GM12878 (cell line): Measurements from ENCODE around the gene PPP1R1B. TPM values are rescaled to one million over a fixed set of nuclear protein-coding genes. Genes with fewer than 3 reads are reported as not detected.

Source experiments
- ASH2L ChIP-seq: fragments of 300-600, 200-600 bp; sonication (generic); IDR thresholded peaks from 2 replicates; pipeline ENCODE4 v1.6.1; 2017; ENCODE audit warnings: low read depth, mild to moderate bottlenecking, borderline replicate concordance
- CBFB ChIP-seq: IDR thresholded peaks from 2 replicates; pipeline ENCODE4 v1.6.1; 2016; ENCODE audit warnings: antibody characterized with exemption, low read depth
- CHD1 ChIP-seq: IDR thresholded peaks from 2 replicates; pipeline ENCODE4 v1.6.1; 2012; ENCODE audit warnings: low read depth, low read length, improper control_type of control experiment
- EGR1 ChIP-seq, 2 experiments: IDR thresholded peaks; 1 replicate in 1 of 2; 2 replicates in 1 of 2; pipeline ENCODE4 v1.6.1; 2011 to 2012; ENCODE audit warnings: low read depth in 2 of 2, low read length in 2 of 2, borderline replicate concordance in 1 of 2, mild to moderate bottlenecking in 1 of 2, moderate library complexity in 1 of 2
- ESRRA ChIP-seq: IDR thresholded peaks from 2 replicates; pipeline ENCODE4 v1.6.1; 2012; ENCODE audit warnings: mild to moderate bottlenecking, low read length, improper control_type of control experiment
- ETV6 ChIP-seq, 2 experiments: fragments of 450-650 bp in 1 of 2; IDR thresholded peaks in 1 of 2; conservative IDR thresholded peaks in 1 of 2; 2 replicates each; pipeline ENCODE4 v1.6.1; 2014; ENCODE audit warnings: antibody characterized with exemption in 1 of 2, borderline replicate concordance in 1 of 2, low read depth in 1 of 2, mild to moderate bottlenecking in 1 of 2, moderate library complexity in 1 of 2
- FOS ChIP-seq: IDR thresholded peaks from 3 replicates; pipeline ENCODE4 v1.6.1; 2011; ENCODE audit warnings: borderline replicate concordance; ENCODE audit not compliant: insufficient read length; ENCODE audit errors: extremely low read depth
- FOXM1 ChIP-seq: IDR thresholded peaks from 2 replicates; pipeline ENCODE4 v1.6.1; 2012; ENCODE audit warnings: low read depth, mild to moderate bottlenecking, inconsistent platforms, low read length, moderate library complexity
- GATAD2B ChIP-seq: fragments of 450-650 bp; conservative IDR thresholded peaks from 2 replicates; pipeline ENCODE4 v1.6.1; 2017; ENCODE audit warnings: low read depth, mild to moderate bottlenecking, moderate library complexity
- HCFC1 ChIP-seq: fragments of 150-350 bp; IDR thresholded peaks from 2 replicates; pipeline ENCODE4 v1.6.1; 2014; ENCODE audit warnings: low read length
- IKZF1 ChIP-seq: fragments of 450-650 bp; conservative IDR thresholded peaks from 2 replicates; pipeline ENCODE4 v1.6.1; 2017; ENCODE audit warnings: antibody characterized with exemption, mild to moderate bottlenecking
- JUNB ChIP-seq: IDR thresholded peaks from 2 replicates; pipeline ENCODE4 v1.6.1; 2016; ENCODE audit warnings: antibody characterized with exemption, mild to moderate bottlenecking
- KLF5 ChIP-seq: fragments of 450-650 bp; IDR thresholded peaks from 2 replicates; pipeline ENCODE4 v1.6.1; 2014; ENCODE audit warnings: mild to moderate bottlenecking; ENCODE audit not compliant: partially characterized antibody
- LARP7 ChIP-seq: fragments of 450-650 bp; IDR thresholded peaks from 2 replicates; pipeline ENCODE4 v1.6.1; 2017; ENCODE audit warnings: mild to moderate bottlenecking
- MEF2A ChIP-seq: IDR thresholded peaks from 2 replicates; pipeline ENCODE4 v1.6.1; 2011; ENCODE audit warnings: low read depth, mild to moderate bottlenecking, low read length, moderate library complexity; ENCODE audit not compliant: insufficient read depth
- NFYB ChIP-seq: IDR thresholded peaks from 2 replicates; pipeline ENCODE4 v1.6.1; 2011; ENCODE audit warnings: low read depth, mild to moderate bottlenecking, low read length, improper control_type of control experiment, moderate library complexity; ENCODE audit not compliant: insufficient read depth
- PBX3 ChIP-seq: IDR thresholded peaks from 2 replicates; pipeline ENCODE4 v1.6.1; 2011; ENCODE audit warnings: mild to moderate bottlenecking, low read depth, low read length, moderate library complexity; ENCODE audit not compliant: insufficient replicate concordance
- PKNOX1 ChIP-seq: fragments of 450-650 bp; IDR thresholded peaks from 2 replicates; pipeline ENCODE4 v1.6.1; 2016; ENCODE audit warnings: mild to moderate bottlenecking
- POLR2A ChIP-seq: IDR thresholded peaks from 2 replicates; pipeline ENCODE4 v1.6.1; 2011; ENCODE audit warnings: low read depth, mild to moderate bottlenecking, low read length
- RAD51 ChIP-seq: fragments of 450-650 bp; IDR thresholded peaks from 2 replicates; pipeline ENCODE4 v1.6.1; 2016; ENCODE audit warnings: moderate library complexity, mild to moderate bottlenecking, inconsistent platforms
- REST ChIP-seq: IDR thresholded peaks from 2 replicates; pipeline ENCODE4 v1.6.1; 2012; ENCODE audit warnings: mild to moderate bottlenecking, low read depth, low read length
- SMAD5 ChIP-seq: IDR thresholded peaks from 2 replicates; pipeline ENCODE4 v1.6.1; 2016; ENCODE audit warnings: antibody characterized with exemption, low read depth
- SREBF1 ChIP-seq: IDR thresholded peaks from 2 replicates; pipeline ENCODE4 v1.6.1; 2012; ENCODE audit warnings: mild to moderate bottlenecking, low read length
- SUPT20H ChIP-seq: IDR thresholded peaks from 2 replicates; pipeline ENCODE4 v1.6.1; 2011; ENCODE audit warnings: low read depth, mild to moderate bottlenecking, low read length, moderate library complexity, borderline replicate concordance; ENCODE audit not compliant: control insufficient read depth
- TCF3 ChIP-seq: IDR thresholded peaks from 2 replicates; pipeline ENCODE4 v1.6.1; 2012; ENCODE audit warnings: low read depth, mild to moderate bottlenecking, low read length, borderline replicate concordance; ENCODE audit not compliant: insufficient read depth
- YY1 ChIP-seq: IDR thresholded peaks from 2 replicates; pipeline ENCODE4 v1.6.1; 2011; ENCODE audit warnings: low read depth, mild to moderate bottlenecking, low read length
- ZNF384 ChIP-seq: IDR thresholded peaks from 2 replicates; pipeline ENCODE4 v1.6.1; 2012; ENCODE audit warnings: low read depth, mild to moderate bottlenecking, low read length, improper control_type of control experiment, borderline replicate concordance
- ZNF622 ChIP-seq: fragments of 450-650 bp; IDR thresholded peaks from 2 replicates; pipeline ENCODE4 v1.6.1; 2017; ENCODE audit warnings: mild to moderate bottlenecking, inconsistent platforms
- polyA plus RNA-seq, 11 experiments: library from polyadenylated mRNA; depleted of rRNA in 4 of 11; unstranded in 6 of 11; stranded (reverse) in 5 of 11; fragments of >200 nt; fragmentation: Nextera tagmentation in 4 of 11; fragmentation: Illumina TruSeq in 1 of 11; extraction: Ambion mirVana in 4 of 11; extraction: Trizol in 1 of 11; gene quantifications; 1 replicate in 1 of 11; 2 replicates in 10 of 11; pipeline versions ENCODE4 v1.2.1 to v1.2.3, GENCODE V29; 2011 to 2016; ENCODE audit warnings: inconsistent platforms in 2 of 11, missing spikeins in 2 of 11, low read depth in 1 of 11
- total RNA-seq, 4 experiments: library from RNA; depleted of rRNA in 3 of 4; stranded (reverse); fragments of >200 nt in 3 of 4; fragmentation: Illumina TruSeq in 1 of 4; extraction: Trizol in 1 of 4; gene quantifications; 2 replicates each; pipeline versions ENCODE4 v1.2.1 to v1.2.3, GENCODE V29; 2013 to 2021

PPP1R1B gene
- total and polyA plus RNA-seq, 10 of the 15 experiments (the other 5 are each of a cell fraction or from before 2014, with no cell fraction given), result 0.08 TPM; not detected in 9

DNA sequence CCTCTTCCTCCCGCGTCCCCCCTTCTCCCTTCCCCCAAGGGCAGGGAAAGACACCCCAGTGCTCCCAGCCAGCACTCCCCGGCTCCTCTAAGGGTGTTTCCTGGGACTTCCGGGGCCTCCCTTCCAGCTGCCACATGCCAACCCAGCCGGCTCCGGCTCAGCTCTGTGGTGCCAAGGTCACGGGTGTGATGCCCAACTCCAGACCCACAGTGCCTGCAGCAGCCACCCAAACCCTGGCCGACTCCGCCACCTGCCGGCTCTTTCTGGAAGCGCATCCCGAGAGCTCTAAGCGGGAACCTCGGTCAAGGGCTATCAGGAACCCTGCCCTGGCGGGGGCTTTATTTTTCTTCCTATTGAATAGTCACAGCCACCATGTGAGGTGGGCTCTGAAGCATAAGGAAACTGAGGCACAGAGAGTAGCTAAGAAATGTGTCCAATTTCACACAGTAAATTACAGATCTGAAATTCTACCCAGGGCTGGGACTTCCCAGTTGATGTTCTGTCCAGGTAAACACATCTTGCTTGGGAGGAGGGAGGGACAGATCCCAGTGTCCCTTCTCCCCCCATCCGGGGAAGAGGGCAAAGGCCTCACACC lies 3.3 kb upstream of the PPP1R1B start (continued):
- TF ChIP-seq PBX3 (no peak), CHD1 (no peak), ASH2L (no peak), ZNF622 (no peak), PKNOX1 (no peak), POLR2A (no peak), RAD51 (no peak), JUNB (no peak), ZNF384 (no peak), FOS (no peak), SREBF1 (no peak), CBFB (no peak), GATAD2B (peak; percentile 64; the same call in 1 of the 2 replicates), TCF3 (no peak), YY1 (peak; percentile 46; the same call in 1 of the 2 replicates), ETV6 (conservative IDR thresholded peaks at IDR 0.05 in 1 of 2, IDR thresholded peaks at IDR 0.05 in 1 of 2; ENCODE audit: borderline replicate concordance in 1 of 2, low read depth in 1 of 2) (no peak), KLF5 (no peak), SUPT20H (no peak), MEF2A (no peak), IKZF1 (peak; percentile 50; the same call in 1 of the 2 replicates), LARP7 (no peak), HCFC1 (no peak), FOXM1 (no peak), REST (no peak), SMAD5 (no peak), ESRRA (0 out of 2 replicates have a peak, but pooled peaks have one; percentile 61), NFYB (no peak), EGR1 (IDR thresholded peaks at IDR 0.05; ENCODE audit: borderline replicate concordance in 1 of 2, low read depth in 2 of 2, low read length in 2 of 2) (0 out of 3 replicates have a peak, but pooled peaks of 1 of the 2 experiments have one; percentile 1)
